Lower leg skin (tissue), 4 donors: ENCODE results near the gene NOS1. TPM values are rescaled to one million over a fixed set of nuclear protein-coding genes. Genes with fewer than 3 reads are reported as not detected.

ENCODE experiments used
- DNase-seq, 2 donors: peaks; one replicate each; pipeline ENCODE4 v3.0.0-alpha.2; 2019; ENCODE audit warnings: low spot score in 2 of 2
- H3K4me3 ChIP-seq: fragments of 200-600 bp; sonication (generic); 2 replicates; pipeline ENCODE4 v1.5.1; 2017; ENCODE audit warnings: mild to moderate bottlenecking, low read depth; ENCODE audit not compliant: poor library complexity, severe bottlenecking
- CTCF ChIP-seq, 3 donors: fragments of 450-650 bp; IDR thresholded peaks; one replicate each; pipeline ENCODE4 v1.5.1; 2016; ENCODE audit warnings: antibody characterized with exemption in 3 of 3, mild to moderate bottlenecking in 3 of 3, moderate library complexity in 2 of 3
- POLR2A ChIP-seq, 2 donors: fragments of 450-650 bp; IDR thresholded peaks; one replicate each; pipeline ENCODE4 v1.6.1; 2016 to 2017; ENCODE audit warnings: antibody characterized with exemption in 2 of 2, mild to moderate bottlenecking in 1 of 2, moderate library complexity in 1 of 2
- WGBS, 2 donors: methylation state at CpG; one replicate each; pipeline ENCODE4 v1.1.5; 2018; 5-methylcytosine and 5-hydroxymethylcytosine counted together
- intact Hi-C: fragments of 100-400 bp; cut with DNase I; formaldehyde crosslinking; loops from one replicate; pipeline ENCODE4 v1.15.0; 2023; ENCODE audit warnings: low total_unique reads
- total RNA-seq, 4 donors: library from RNA; depleted of rRNA; stranded (reverse); fragments of >200 nt; gene quantifications; one replicate each; pipeline ENCODE4 v1.1.0, GENCODE V29; 2016

Gene NOS1
- total RNA-seq, 4 donors from 2014 or later, result 5.4 to 10.2 (median 7.2) TPM

GRCh38 chr12:117279606-117280005, 81.8 kb downstream of the NOS1 start:
- no peak for DNase-seq
- H3K4me3 ChIP-seq, result no peak overlapping the region
- 43 to 58% methylated on average over 8 of the region's 8 CpGs for WGBS, 2 donors
- intact Hi-C loops, result no loop called here
- no peak for TF ChIP-seq POLR2A (IDR thresholded peaks at IDR 0.05)
- TF ChIP-seq CTCF (IDR thresholded peaks at IDR 0.05), result no peak

- intact Hi-C loops, result no loop called here
- H3K4me3 ChIP-seq, result no peak overlapping the region
- DNase-seq, result no peak
- 66 to 73% methylated on average over 7 of the region's 7 CpGs for WGBS, 2 donors
- TF ChIP-seq POLR2A (IDR thresholded peaks at IDR 0.05) (no peak), CTCF (IDR thresholded peaks at IDR 0.05) (no peak)
These were observed 83.6 kb downstream of the NOS1 start for GRCh38 chr12:117277875-117278274.

- TF ChIP-seq CTCF (IDR thresholded peaks at IDR 0.05) (no peak), POLR2A (IDR thresholded peaks at IDR 0.05) (no peak)
- 40 to 52% methylated on average over 2 of the region's 2 CpGs for WGBS, 2 donors
- intact Hi-C loops, result no loop called here
- no peak overlapping the region for H3K4me3 ChIP-seq
- no peak for DNase-seq
These were observed 88.3 kb downstream of the NOS1 start for GRCh38 chr12:117273091-117273490.

GRCh38 chr12:117272690-117273089, 88.7 kb downstream of the NOS1 start:
- 82 to 84% methylated on average over 4 of the region's 4 CpGs for WGBS, 2 donors
- no peak for TF ChIP-seq CTCF (IDR thresholded peaks at IDR 0.05)
- no peak for TF ChIP-seq POLR2A (IDR thresholded peaks at IDR 0.05)
- no peak for DNase-seq
- intact Hi-C loops, result no loop called here
- no peak overlapping the region for H3K4me3 ChIP-seq

GRCh38 chr12:117262749-117263148, 98.7 kb downstream of the NOS1 start:
- TF ChIP-seq CTCF (IDR thresholded peaks at IDR 0.05) (no peak), POLR2A (IDR thresholded peaks at IDR 0.05) (no peak)
- no peak overlapping the region for H3K4me3 ChIP-seq
- 65 to 78% methylated on average over 3 of the region's 3 CpGs for WGBS, 2 donors
- intact Hi-C loops, result loop anchor here (5.0 kb wide), 1 partner anchor 1965 kb away; no protein-coding TSS in a partner anchor
- no peak for DNase-seq

GRCh38 chr12:117261247-117261646, 100.2 kb downstream of the NOS1 start:
- TF ChIP-seq CTCF (IDR thresholded peaks at IDR 0.05) (no peak), POLR2A (IDR thresholded peaks at IDR 0.05) (no peak)
- DNase-seq, result no peak
- intact Hi-C loops, result loop anchor here (5.0 kb wide), 1 partner anchor 1966 kb away; no protein-coding TSS in a partner anchor
- H3K4me3 ChIP-seq, result no peak overlapping the region
- 53 to 58% methylated on average over 2 of the region's 2 CpGs for WGBS, 2 donors
